ENCODE results near the gene TCEA2.

GRCh38 chr20:64115171-64115911 is 52.3 kb downstream of the TCEA2 start:
- no peak for TF ChIP-seq POLR2AphosphoS5 (IDR thresholded peaks at IDR 0.05; ENCODE audit: borderline replicate concordance, low read depth, low read length)
- no peak for TF ChIP-seq EZH2 (IDR thresholded peaks at IDR 0.05)
- TF ChIP-seq FOXP2 (optimal IDR thresholded peaks at IDR 0.05; ENCODE audit: control extremely low read depth, extremely low read length, insufficient read depth): no peak

Data from SK-N-MC (cell line).